ENCODE data around the gene SEMA5A.

DNA sequence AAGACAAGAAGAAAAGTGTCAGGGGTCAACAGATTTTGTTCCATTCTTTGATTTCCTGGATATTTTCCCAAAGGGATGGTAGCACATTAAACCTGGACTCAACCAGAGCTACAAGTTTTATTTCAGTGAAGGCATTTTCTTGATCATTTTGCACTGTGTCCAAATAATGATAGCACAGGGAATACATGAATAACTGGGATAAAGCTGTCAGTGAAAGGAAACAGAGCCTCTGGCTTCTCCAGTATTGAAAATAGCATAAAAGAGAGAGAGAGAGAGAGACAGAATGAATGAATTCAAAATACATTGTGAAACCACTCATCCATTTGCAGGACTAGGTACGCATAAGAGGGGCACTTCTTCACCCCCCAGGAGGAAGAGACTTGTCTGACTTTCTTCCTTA lies 43.0 kb downstream of the SEMA5A start:
- TF ChIP-seq, protein P1, sequence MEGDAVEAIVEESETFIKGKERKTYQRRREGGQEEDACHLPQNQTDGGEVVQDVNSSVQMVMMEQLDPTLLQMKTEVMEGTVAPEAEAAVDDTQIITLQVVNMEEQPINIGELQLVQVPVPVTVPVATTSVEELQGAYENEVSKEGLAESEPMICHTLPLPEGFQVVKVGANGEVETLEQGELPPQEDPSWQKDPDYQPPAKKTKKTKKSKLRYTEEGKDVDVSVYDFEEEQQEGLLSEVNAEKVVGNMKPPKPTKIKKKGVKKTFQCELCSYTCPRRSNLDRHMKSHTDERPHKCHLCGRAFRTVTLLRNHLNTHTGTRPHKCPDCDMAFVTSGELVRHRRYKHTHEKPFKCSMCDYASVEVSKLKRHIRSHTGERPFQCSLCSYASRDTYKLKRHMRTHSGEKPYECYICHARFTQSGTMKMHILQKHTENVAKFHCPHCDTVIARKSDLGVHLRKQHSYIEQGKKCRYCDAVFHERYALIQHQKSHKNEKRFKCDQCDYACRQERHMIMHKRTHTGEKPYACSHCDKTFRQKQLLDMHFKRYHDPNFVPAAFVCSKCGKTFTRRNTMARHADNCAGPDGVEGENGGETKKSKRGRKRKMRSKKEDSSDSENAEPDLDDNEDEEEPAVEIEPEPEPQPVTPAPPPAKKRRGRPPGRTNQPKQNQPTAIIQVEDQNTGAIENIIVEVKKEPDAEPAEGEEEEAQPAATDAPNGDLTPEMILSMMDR (IDR thresholded peaks at IDR 0.05) = no peak
- no peak for TF ChIP-seq POLR2A (IDR thresholded peaks at IDR 0.05)
